SK-N-MC (cell line): Measurements from ENCODE around the gene NYAP1.

ENCODE experiments used
- DNase-seq: peaks from one replicate; pipeline ENCODE4 v3.0.0-alpha.2; 2011; ENCODE audit warnings: low read depth, low spot score
- H3K27ac ChIP-seq: fragments of 200-600 bp; sonication (generic); 2 replicates; pipeline ENCODE4 v1.5.1; 2016; ENCODE audit warnings: mixed run types
- H3K36me3 ChIP-seq: fragments of 200-600 bp; sonication (generic); 2 replicates; pipeline ENCODE4 v1.6.1; 2017; ENCODE audit warnings: antibody characterized with exemption, low read length, mixed read lengths; ENCODE audit not compliant: insufficient read depth
- H3K4me3 ChIP-seq: fragments of 200-600 bp; sonication (generic); 2 replicates; pipeline ENCODE4 v1.5.1; 2016
- H3K9ac ChIP-seq: fragments of 200-600 bp; sonication (generic); 2 replicates; pipeline ENCODE4 v1.8.0; 2017; ENCODE audit warnings: mixed run types, mixed read lengths; ENCODE audit not compliant: insufficient read length
- H3K9me3 ChIP-seq: fragments of 200-600 bp; sonication (generic); 2 replicates; pipeline ENCODE4 v1.6.1; 2017; ENCODE audit warnings: low read depth, mild to moderate bottlenecking, antibody characterized with exemption, low read length, moderate library complexity, mixed read lengths
- EZH2 ChIP-seq: fragments of 200-600 bp; sonication (generic); IDR thresholded peaks from one replicate; pipeline ENCODE4 v1.6.1; 2017; ENCODE audit warnings: antibody characterized with exemption

The NYAP1 gene

GRCh38 chr7:100544386-100544785 lies 60.7 kb downstream of the NYAP1 start:
- H3K27ac ChIP-seq, result no peak overlapping the region
- no peak overlapping the region for H3K9ac ChIP-seq
- H3K4me3 ChIP-seq, result no peak overlapping the region
- DNase-seq, result no peak
- no peaks in the 10 kb centered on the region for H3K36me3 ChIP-seq
- TF ChIP-seq EZH2, result no peak
- H3K9me3 ChIP-seq, result no peaks in the 10 kb centered on the region
